ENCODE results near the gene CCDC33. TPM values are rescaled to one million over a fixed set of nuclear protein-coding genes. Genes with fewer than 3 reads are reported as not detected.
A peak's percentile ranks its signal among the peaks of the same experiment; 100 is the strongest.

CCDC33 gene
- total and polyA plus RNA-seq, 2 donors from 2014 or later, result 0.63 TPM; not detected in 1

DNA sequence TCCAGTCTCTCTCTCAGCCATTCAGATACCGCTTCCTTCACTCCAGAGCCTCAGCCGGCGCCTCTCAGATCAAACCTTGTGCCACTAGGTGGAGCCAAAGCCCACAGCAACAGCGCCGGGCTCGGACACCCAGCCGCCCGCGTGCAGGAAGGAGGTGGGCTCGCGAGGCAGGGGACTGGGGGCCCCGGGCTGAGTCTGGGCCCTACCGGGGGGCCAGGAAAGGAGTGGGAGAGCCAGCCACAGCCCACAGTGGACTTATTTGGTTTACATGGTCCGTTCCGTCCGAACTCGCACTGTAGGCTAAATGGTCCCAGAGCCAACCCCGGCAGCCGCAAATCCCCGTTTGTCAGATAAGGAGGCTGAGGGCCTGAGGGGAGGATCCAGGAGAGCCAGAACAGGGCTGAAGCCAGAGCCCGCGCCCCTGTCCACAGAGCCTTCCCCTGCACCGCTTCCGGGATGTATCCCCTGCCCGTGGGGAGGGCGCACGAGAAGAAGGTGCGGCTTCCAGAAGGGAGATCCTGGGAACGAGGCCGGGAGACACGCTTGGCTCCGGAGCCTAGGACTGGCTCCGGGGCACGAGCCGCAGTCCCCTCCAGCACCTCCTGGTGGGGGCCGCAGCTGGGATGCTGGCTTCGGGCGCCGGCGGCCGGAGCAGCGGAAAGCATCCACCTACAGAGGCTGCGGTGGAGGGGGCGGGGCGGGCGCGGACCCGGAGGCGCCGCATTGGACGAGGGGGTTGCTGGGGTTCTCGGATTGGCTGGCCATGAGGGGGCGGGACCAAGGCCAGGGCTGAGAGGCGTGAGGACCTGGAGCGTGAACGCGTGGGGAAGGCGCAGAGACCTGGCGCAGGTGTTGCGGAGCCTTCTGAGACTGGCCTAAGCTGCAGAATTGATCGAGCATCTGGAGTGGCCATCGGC, 137.9 kb downstream of the CCDC33 start:
- H3K36me3 ChIP-seq (ENCODE audit: control insufficient read depth in 2 of 3, insufficient read depth in 3 of 3, low read length in 3 of 3), result no peaks in the 10 kb centered on the region
- H3K9me3 ChIP-seq (ENCODE audit: control insufficient read depth in 2 of 3, insufficient read depth in 1 of 3, low read length in 3 of 3), result no peaks in the 10 kb centered on the region
- peak overlapping the region in 2 of 3 donors; percentile 26 to 27 for H3K9ac ChIP-seq (ENCODE audit: low read length in 3 of 3)
- peaks cover 0 to 12% (median 6%) of the 10 kb centered on the region in 3 donors for H3K4me1 ChIP-seq (ENCODE audit: control insufficient read depth in 2 of 3, insufficient read depth in 2 of 3, low read depth in 1 of 3, low read length in 3 of 3)
- DNase-seq, result peak; percentile 94 to 97 (median 96)
- intact Hi-C loops (cut with DNase I), result loop anchor here (10.0 kb wide), 1 partner anchor 261 kb away; no protein-coding TSS in a partner anchor
- peak overlapping the region; percentile 37 to 65 (median 57) for H3K4me3 ChIP-seq (ENCODE audit: low read length in 3 of 3)
- H3K27ac ChIP-seq (ENCODE audit: low read depth in 2 of 2, low read length in 2 of 2), result no peak overlapping the region
- no peaks in the 10 kb centered on the region for H3K27me3 ChIP-seq (ENCODE audit: control insufficient read depth, insufficient read depth, low read length)
- TF ChIP-seq, protein P1, sequence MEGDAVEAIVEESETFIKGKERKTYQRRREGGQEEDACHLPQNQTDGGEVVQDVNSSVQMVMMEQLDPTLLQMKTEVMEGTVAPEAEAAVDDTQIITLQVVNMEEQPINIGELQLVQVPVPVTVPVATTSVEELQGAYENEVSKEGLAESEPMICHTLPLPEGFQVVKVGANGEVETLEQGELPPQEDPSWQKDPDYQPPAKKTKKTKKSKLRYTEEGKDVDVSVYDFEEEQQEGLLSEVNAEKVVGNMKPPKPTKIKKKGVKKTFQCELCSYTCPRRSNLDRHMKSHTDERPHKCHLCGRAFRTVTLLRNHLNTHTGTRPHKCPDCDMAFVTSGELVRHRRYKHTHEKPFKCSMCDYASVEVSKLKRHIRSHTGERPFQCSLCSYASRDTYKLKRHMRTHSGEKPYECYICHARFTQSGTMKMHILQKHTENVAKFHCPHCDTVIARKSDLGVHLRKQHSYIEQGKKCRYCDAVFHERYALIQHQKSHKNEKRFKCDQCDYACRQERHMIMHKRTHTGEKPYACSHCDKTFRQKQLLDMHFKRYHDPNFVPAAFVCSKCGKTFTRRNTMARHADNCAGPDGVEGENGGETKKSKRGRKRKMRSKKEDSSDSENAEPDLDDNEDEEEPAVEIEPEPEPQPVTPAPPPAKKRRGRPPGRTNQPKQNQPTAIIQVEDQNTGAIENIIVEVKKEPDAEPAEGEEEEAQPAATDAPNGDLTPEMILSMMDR (IDR thresholded peaks at IDR 0.05; ENCODE audit: borderline replicate concordance, extremely low read depth, insufficient read depth), result peak; percentile 91
- FAIRE-seq, result no peak

DNA sequence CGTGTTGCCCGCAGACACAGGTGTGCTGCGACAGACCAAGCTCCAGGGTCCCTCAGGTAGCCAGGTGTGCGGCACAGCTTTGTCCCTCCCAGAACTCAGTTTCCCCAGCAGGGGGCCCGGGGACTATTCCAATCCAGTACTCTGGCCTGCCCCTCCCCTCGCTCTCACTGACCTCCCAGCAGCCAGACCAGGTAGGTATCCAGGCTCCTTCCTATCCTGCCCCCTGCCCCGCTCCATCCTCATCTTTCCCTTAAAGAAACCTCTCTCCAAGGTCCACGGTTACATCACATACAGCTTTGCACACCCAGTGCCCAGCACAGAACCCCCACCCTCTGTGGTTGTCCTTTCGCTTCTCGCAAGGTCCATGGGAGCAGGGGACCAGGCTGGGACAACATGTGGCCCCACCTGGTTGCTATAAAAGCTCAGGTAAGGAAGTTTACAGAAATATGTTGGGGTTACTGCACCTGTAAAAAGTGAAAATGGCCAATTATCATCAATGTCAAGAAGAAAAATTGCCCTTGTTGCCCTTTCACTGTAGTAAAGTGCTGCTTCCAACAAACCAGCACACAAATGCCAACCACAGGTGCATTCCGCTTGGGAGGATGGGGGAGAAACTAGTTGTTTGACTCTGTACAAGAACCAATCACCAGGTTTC, 138.6 kb downstream of the CCDC33 start:
- peak overlapping the region; percentile 33 to 65 (median 37) for H3K4me3 ChIP-seq (ENCODE audit: low read length in 3 of 3)
- FAIRE-seq (no peak), DNase-seq (peak in 1 of 5 donors; percentile 34)
- H3K9ac ChIP-seq (ENCODE audit: low read length in 3 of 3), result peak overlapping the region in 1 of 3 donors; percentile 26
- TF ChIP-seq, protein P1 (IDR thresholded peaks at IDR 0.05; ENCODE audit: borderline replicate concordance, extremely low read depth, insufficient read depth), result no peak
- intact Hi-C loops (cut with DNase I), result loop anchor here (10.0 kb wide), 1 partner anchor 260 kb away; no protein-coding TSS in a partner anchor
- H3K9me3 ChIP-seq (ENCODE audit: control insufficient read depth in 2 of 3, insufficient read depth in 1 of 3, low read length in 3 of 3), result no peaks in the 10 kb centered on the region
- no peaks in the 10 kb centered on the region for H3K36me3 ChIP-seq (ENCODE audit: control insufficient read depth in 2 of 3, insufficient read depth in 3 of 3, low read length in 3 of 3)
- H3K27me3 ChIP-seq (ENCODE audit: control insufficient read depth, insufficient read depth, low read length), result no peaks in the 10 kb centered on the region
- H3K4me1 ChIP-seq (ENCODE audit: control insufficient read depth in 2 of 3, insufficient read depth in 2 of 3, low read depth in 1 of 3, low read length in 3 of 3), result peaks cover 0 to 12% (median 6%) of the 10 kb centered on the region in 3 donors
- H3K27ac ChIP-seq (ENCODE audit: low read depth in 2 of 2, low read length in 2 of 2), result no peak overlapping the region

DNA sequence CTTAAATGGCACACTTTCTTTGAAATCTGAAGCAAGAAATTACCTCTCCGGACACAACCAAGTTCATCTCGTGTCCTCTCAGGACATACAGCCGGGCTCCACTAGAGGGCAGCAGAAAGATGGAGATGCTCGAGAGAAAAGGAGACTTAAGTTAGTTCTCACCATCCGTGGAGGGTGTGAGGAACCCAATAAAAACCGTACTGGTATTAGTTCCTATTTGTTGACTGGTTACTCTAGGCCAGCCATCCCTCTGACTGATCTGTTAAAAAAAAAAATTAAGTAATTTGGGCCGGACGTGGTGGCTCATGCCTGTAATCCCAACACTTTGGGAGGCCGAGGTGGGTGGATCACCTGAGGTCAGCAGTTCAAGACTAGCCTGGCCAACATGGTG, 139.2 kb downstream of the CCDC33 start:
- FAIRE-seq, result no peak
- TF ChIP-seq, protein P1 (IDR thresholded peaks at IDR 0.05; ENCODE audit: borderline replicate concordance, extremely low read depth, insufficient read depth), result peak; percentile 88
- H3K9ac ChIP-seq (ENCODE audit: low read length in 3 of 3), result no peak overlapping the region
- no peaks in the 10 kb centered on the region for H3K27me3 ChIP-seq (ENCODE audit: control insufficient read depth, insufficient read depth, low read length)
- no peak overlapping the region for H3K4me3 ChIP-seq (ENCODE audit: low read length in 3 of 3)
- H3K9me3 ChIP-seq (ENCODE audit: control insufficient read depth in 2 of 3, insufficient read depth in 1 of 3, low read length in 3 of 3), result no peaks in the 10 kb centered on the region
- intact Hi-C loops (cut with DNase I), result loop anchor here (10.0 kb wide), 1 partner anchor 260 kb away; no protein-coding TSS in a partner anchor
- H3K4me1 ChIP-seq (ENCODE audit: control insufficient read depth in 2 of 3, insufficient read depth in 2 of 3, low read depth in 1 of 3, low read length in 3 of 3), result peaks cover 0 to 12% (median 6%) of the 10 kb centered on the region in 3 donors
- H3K27ac ChIP-seq (ENCODE audit: low read depth in 2 of 2, low read length in 2 of 2), result no peak overlapping the region
- H3K36me3 ChIP-seq (ENCODE audit: control insufficient read depth in 2 of 3, insufficient read depth in 3 of 3, low read length in 3 of 3), result no peaks in the 10 kb centered on the region
- peak; percentile 84 to 92 (median 87) for DNase-seq
